ENCODE data around the gene AEBP1. TPM values are rescaled to one million over a fixed set of nuclear protein-coding genes. Genes with fewer than 3 reads are reported as not detected.

AEBP1 gene
- total RNA-seq, 1 experiment from 2014 or later, result 0.54 TPM

- Mint-ChIP-seq H3K36me3 (ENCODE audit: insufficient read depth, unreplicated experiment) (peaks cover 26% of the 10 kb centered on the region), H3K4me3 (ENCODE audit: unreplicated experiment) (no peak overlapping the region), H3K27me3 (ENCODE audit: insufficient read depth, unreplicated experiment) (no peaks in the 10 kb centered on the region), H3K27ac (ENCODE audit: unreplicated experiment) (no peak overlapping the region), H3K4me1 (ENCODE audit: low read depth, unreplicated experiment) (no peaks in the 10 kb centered on the region), H3K9me3 (ENCODE audit: unreplicated experiment) (no peaks in the 10 kb centered on the region)
- TF ChIP-seq, protein P1, sequence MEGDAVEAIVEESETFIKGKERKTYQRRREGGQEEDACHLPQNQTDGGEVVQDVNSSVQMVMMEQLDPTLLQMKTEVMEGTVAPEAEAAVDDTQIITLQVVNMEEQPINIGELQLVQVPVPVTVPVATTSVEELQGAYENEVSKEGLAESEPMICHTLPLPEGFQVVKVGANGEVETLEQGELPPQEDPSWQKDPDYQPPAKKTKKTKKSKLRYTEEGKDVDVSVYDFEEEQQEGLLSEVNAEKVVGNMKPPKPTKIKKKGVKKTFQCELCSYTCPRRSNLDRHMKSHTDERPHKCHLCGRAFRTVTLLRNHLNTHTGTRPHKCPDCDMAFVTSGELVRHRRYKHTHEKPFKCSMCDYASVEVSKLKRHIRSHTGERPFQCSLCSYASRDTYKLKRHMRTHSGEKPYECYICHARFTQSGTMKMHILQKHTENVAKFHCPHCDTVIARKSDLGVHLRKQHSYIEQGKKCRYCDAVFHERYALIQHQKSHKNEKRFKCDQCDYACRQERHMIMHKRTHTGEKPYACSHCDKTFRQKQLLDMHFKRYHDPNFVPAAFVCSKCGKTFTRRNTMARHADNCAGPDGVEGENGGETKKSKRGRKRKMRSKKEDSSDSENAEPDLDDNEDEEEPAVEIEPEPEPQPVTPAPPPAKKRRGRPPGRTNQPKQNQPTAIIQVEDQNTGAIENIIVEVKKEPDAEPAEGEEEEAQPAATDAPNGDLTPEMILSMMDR (IDR thresholded peaks at IDR 0.05; ENCODE audit: insufficient read depth in 1 of 2, low read depth in 1 of 2, low read length in 1 of 2, severe bottlenecking in 1 of 2, unreplicated experiment in 1 of 2), result no peak
- intact Hi-C loops (cut with micrococcal nuclease; ENCODE audit: unreplicated experiment), result no loop called here
- Histone ChIP-seq H3K9me3 (no peaks in the 10 kb centered on the region), H3K4me1 (no peaks in the 10 kb centered on the region), H3K27me3 (replicated peaks; ENCODE audit: control insufficient read depth, insufficient read depth, low read length) (no peaks in the 10 kb centered on the region), H3K36me3 (ENCODE audit: control insufficient read depth, insufficient read depth, low read length) (peaks cover 9% of the 10 kb centered on the region), H3K4me3 (ENCODE audit: low read depth, low read length) (no peak overlapping the region)
- DNase-seq, result no peak
- BruUV-seq (replicated peaks), result no TSS peak
- POLR2A ChIA-PET, result no interaction called here
- CTCF ChIA-PET, result no interaction called here
Observed at GRCh38 chr7:44078521-44078920, 25.6 kb upstream of the AEBP1 start.

GRCh38 chr7:44079331-44080021 lies 24.7 kb upstream of the AEBP1 start:
- Histone ChIP-seq H3K4me3 (ENCODE audit: low read depth, low read length) (no peak overlapping the region), H3K27me3 (replicated peaks; ENCODE audit: control insufficient read depth, insufficient read depth, low read length) (no peaks in the 10 kb centered on the region), H3K9me3 (no peaks in the 10 kb centered on the region), H3K36me3 (ENCODE audit: control insufficient read depth, insufficient read depth, low read length) (peaks cover 9% of the 10 kb centered on the region), H3K4me1 (no peaks in the 10 kb centered on the region)
- Mint-ChIP-seq H3K4me3 (ENCODE audit: unreplicated experiment) (no peak overlapping the region), H3K4me1 (ENCODE audit: low read depth, unreplicated experiment) (no peaks in the 10 kb centered on the region), H3K27me3 (ENCODE audit: insufficient read depth, unreplicated experiment) (no peaks in the 10 kb centered on the region), H3K27ac (ENCODE audit: unreplicated experiment) (no peak overlapping the region), H3K9me3 (ENCODE audit: unreplicated experiment) (no peaks in the 10 kb centered on the region), H3K36me3 (ENCODE audit: insufficient read depth, unreplicated experiment) (peaks cover 24% of the 10 kb centered on the region)
- intact Hi-C loops (cut with micrococcal nuclease; ENCODE audit: unreplicated experiment), result loop anchor here (5.0 kb wide), 2 partner anchors 62 to 123 kb away; partner anchors contain the start of gene YKT6
- TF ChIP-seq, protein P1 (IDR thresholded peaks at IDR 0.05; ENCODE audit: insufficient read depth in 1 of 2, low read depth in 1 of 2, low read length in 1 of 2, severe bottlenecking in 1 of 2, unreplicated experiment in 1 of 2), result no peak
- CTCF ChIA-PET, result no interaction called here
- POLR2A ChIA-PET, result no interaction called here
- no peak for DNase-seq
- no TSS peak for BruUV-seq (replicated peaks)

GRCh38 chr7:44080118-44080517 lies 24.0 kb upstream of the AEBP1 start:
- H3K36me3 ChIP-seq (ENCODE audit: control insufficient read depth, insufficient read depth, low read length), result peaks cover 9% of the 10 kb centered on the region
- Mint-ChIP-seq H3K27ac (ENCODE audit: unreplicated experiment) (no peak overlapping the region), H3K4me3 (ENCODE audit: unreplicated experiment) (no peak overlapping the region), H3K36me3 (ENCODE audit: insufficient read depth, unreplicated experiment) (peaks cover 24% of the 10 kb centered on the region), H3K4me1 (ENCODE audit: low read depth, unreplicated experiment) (no peaks in the 10 kb centered on the region), H3K27me3 (ENCODE audit: insufficient read depth, unreplicated experiment) (no peaks in the 10 kb centered on the region), H3K9me3 (ENCODE audit: unreplicated experiment) (no peaks in the 10 kb centered on the region)
- DNase-seq, result no peak
- H3K4me1 ChIP-seq, result no peaks in the 10 kb centered on the region
- ChIA-PET CTCF (no interaction called here), POLR2A (no interaction called here)
- H3K27me3 ChIP-seq (replicated peaks; ENCODE audit: control insufficient read depth, insufficient read depth, low read length), result no peaks in the 10 kb centered on the region
- H3K9me3 ChIP-seq, result no peaks in the 10 kb centered on the region
- intact Hi-C loops (cut with micrococcal nuclease; ENCODE audit: unreplicated experiment), result loop anchor here (5.0 kb wide), 2 partner anchors 63 to 122 kb away; partner anchors contain the start of gene YKT6
- TF ChIP-seq, protein P1 (IDR thresholded peaks at IDR 0.05; ENCODE audit: insufficient read depth in 1 of 2, low read depth in 1 of 2, low read length in 1 of 2, severe bottlenecking in 1 of 2, unreplicated experiment in 1 of 2), result no peak
- no TSS peak for BruUV-seq (replicated peaks)
- H3K4me3 ChIP-seq (ENCODE audit: low read depth, low read length), result no peak overlapping the region

All from Caco-2 (cell line).